ENCODE measurements around the gene WASHC3. TPM values are rescaled to one million over a fixed set of nuclear protein-coding genes. Genes with fewer than 3 reads are reported as not detected.

WASHC3 gene
- total RNA-seq, 5 donors from 2014 or later (not counting 1 experiment from before 2014, with no cell fraction given): 37.5 to 46.7 (median 42.1) TPM

- peaks cover 66% of the 10 kb centered on the region for H3K36me3 Mint-ChIP-seq
- DNase-seq (no peak), ATAC-seq (replicated peaks in 1 of 4) (no peak)
- no peaks in the 10 kb centered on the region for H3K9me3 Mint-ChIP-seq
- WGBS (ENCODE audit: insufficient coverage): 100% methylated on average over 1 of the region's 3 CpGs
- no peak overlapping the region for H3K27ac ChIP-seq (ENCODE audit: low read length)
- H3K36me3 ChIP-seq (ENCODE audit: control insufficient read depth in 2 of 2, extremely low read depth in 1 of 2, insufficient read depth in 1 of 2, low read length in 1 of 2): peaks cover 0 to 53% of the 10 kb centered on the region in 2 donors
- ChIA-PET CTCF (interaction anchor here in 1 of 2 donors (0.6 kb wide), 1 partner anchor 64 kb away, joined by 5 read pairs; no protein-coding TSS in a partner anchor), POLR2A (interaction anchor here in 1 of 2 donors (0.6 kb wide), 2 partner anchors 23 to 25 kb away, joined by 3 read pairs; no protein-coding TSS in a partner anchor)
- H3K4me3 Mint-ChIP-seq: no peak overlapping the region
- H3K27me3 Mint-ChIP-seq: no peaks in the 10 kb centered on the region
- H3K27ac Mint-ChIP-seq: no peak overlapping the region
- no peaks in the 10 kb centered on the region for H3K9me3 ChIP-seq
- H3K4me1 ChIP-seq (ENCODE audit: control insufficient read depth in 1 of 2, extremely low read depth in 1 of 2, insufficient read depth in 2 of 2, low read length in 2 of 2): no peaks in the 10 kb centered on the region
- H3K27me3 ChIP-seq (replicated peaks in 1 of 2; ENCODE audit: control insufficient read depth in 2 of 2, extremely low read depth in 1 of 2, insufficient read depth in 2 of 2, low read length in 1 of 2): no peaks in the 10 kb centered on the region
- no peak overlapping the region for H3K4me3 ChIP-seq (ENCODE audit: control insufficient read depth in 1 of 2, extremely low read depth in 1 of 2, low read length in 1 of 2)
- peaks cover 0 to 4% (median 2%) of the 10 kb centered on the region in 3 donors for H3K4me1 Mint-ChIP-seq
These were observed 27.6 kb downstream of the WASHC3 start for GRCh38 chr12:102033991-102034745.

- H3K4me3 Mint-ChIP-seq: no peak overlapping the region
- no peaks in the 10 kb centered on the region for H3K9me3 ChIP-seq
- H3K36me3 ChIP-seq (ENCODE audit: control insufficient read depth in 2 of 2, extremely low read depth in 1 of 2, insufficient read depth in 1 of 2, low read length in 1 of 2): peaks cover 0 to 39% of the 10 kb centered on the region in 2 donors
- no peak overlapping the region for H3K27ac ChIP-seq (ENCODE audit: low read length)
- no peaks in the 10 kb centered on the region for H3K4me1 ChIP-seq (ENCODE audit: control insufficient read depth in 1 of 2, extremely low read depth in 1 of 2, insufficient read depth in 2 of 2, low read length in 2 of 2)
- H3K27me3 ChIP-seq (replicated peaks in 1 of 2; ENCODE audit: control insufficient read depth in 2 of 2, extremely low read depth in 1 of 2, insufficient read depth in 2 of 2, low read length in 1 of 2): no peaks in the 10 kb centered on the region
- H3K4me1 Mint-ChIP-seq: peaks cover 0 to 4% (median 2%) of the 10 kb centered on the region in 3 donors
- no peak overlapping the region for H3K4me3 ChIP-seq (ENCODE audit: control insufficient read depth in 1 of 2, extremely low read depth in 1 of 2, low read length in 1 of 2)
- H3K27me3 Mint-ChIP-seq: no peaks in the 10 kb centered on the region
- DNase-seq (no peak), ATAC-seq (replicated peaks in 1 of 4) (no peak)
- no peak overlapping the region for H3K27ac Mint-ChIP-seq
- POLR2A ChIA-PET: interaction anchor here in 1 of 2 donors (0.6 kb wide), 1 partner anchor 25 kb away, joined by 3 read pairs; no protein-coding TSS in a partner anchor
- CTCF ChIA-PET: interaction anchor here in 1 of 2 donors (0.6 kb wide), 1 partner anchor 217 kb away, joined by 5 read pairs; no protein-coding TSS in a partner anchor
- peaks cover 59% of the 10 kb centered on the region for H3K36me3 Mint-ChIP-seq
- H3K9me3 Mint-ChIP-seq: no peaks in the 10 kb centered on the region
These were observed 29.9 kb downstream of the WASHC3 start for GRCh38 chr12:102031852-102032251.

- peaks cover 0 to 29% of the 10 kb centered on the region in 2 donors for H3K36me3 ChIP-seq (ENCODE audit: control insufficient read depth in 2 of 2, extremely low read depth in 1 of 2, insufficient read depth in 1 of 2, low read length in 1 of 2)
These were observed 32.6 kb downstream of the WASHC3 start for GRCh38 chr12:102029141-102029540.

GRCh38 chr12:102026728-102027127, 35.1 kb downstream of the WASHC3 start:
- H3K4me1 Mint-ChIP-seq: peaks cover 2 to 18% (median 3%) of the 10 kb centered on the region in 3 donors
- H3K4me3 Mint-ChIP-seq: no peak overlapping the region
- H3K27me3 Mint-ChIP-seq: no peaks in the 10 kb centered on the region
- no peak for DNase-seq
- peaks cover 36% of the 10 kb centered on the region for H3K36me3 Mint-ChIP-seq
- Histone ChIP-seq H3K4me3 (ENCODE audit: control insufficient read depth in 1 of 2, extremely low read depth in 1 of 2, low read length in 1 of 2) (no peak overlapping the region), H3K4me1 (ENCODE audit: control insufficient read depth in 1 of 2, extremely low read depth in 1 of 2, insufficient read depth in 2 of 2, low read length in 2 of 2) (no peaks in the 10 kb centered on the region), H3K27ac (ENCODE audit: low read length) (no peak overlapping the region), H3K9me3 (no peaks in the 10 kb centered on the region), H3K36me3 (ENCODE audit: control insufficient read depth in 2 of 2, extremely low read depth in 1 of 2, insufficient read depth in 1 of 2, low read length in 1 of 2) (peaks cover 0 to 34% of the 10 kb centered on the region in 2 donors), H3K27me3 (replicated peaks in 1 of 2; ENCODE audit: control insufficient read depth in 2 of 2, extremely low read depth in 1 of 2, insufficient read depth in 2 of 2, low read length in 1 of 2) (no peaks in the 10 kb centered on the region)
- no peak for ATAC-seq (replicated peaks in 1 of 4)
- H3K27ac Mint-ChIP-seq: no peak overlapping the region
- ChIA-PET POLR2A (no interaction called here), CTCF (no interaction called here)
- H3K9me3 Mint-ChIP-seq: no peaks in the 10 kb centered on the region
- no CpG with 5 or more reads among the region's 1 CpG for WGBS (ENCODE audit: insufficient coverage)

More at GRCh38 chr12:102029141-102029540, 32.6 kb downstream of the WASHC3 start:
- Histone ChIP-seq H3K27me3 (replicated peaks in 1 of 2; ENCODE audit: control insufficient read depth in 2 of 2, extremely low read depth in 1 of 2, insufficient read depth in 2 of 2, low read length in 1 of 2) (no peaks in the 10 kb centered on the region), H3K4me1 (ENCODE audit: control insufficient read depth in 1 of 2, extremely low read depth in 1 of 2, insufficient read depth in 2 of 2, low read length in 2 of 2) (no peaks in the 10 kb centered on the region), H3K9me3 (no peaks in the 10 kb centered on the region), H3K27ac (ENCODE audit: low read length) (no peak overlapping the region), H3K4me3 (ENCODE audit: control insufficient read depth in 1 of 2, extremely low read depth in 1 of 2, low read length in 1 of 2) (no peak overlapping the region)
- H3K4me3 Mint-ChIP-seq: no peak overlapping the region
- POLR2A ChIA-PET: no interaction called here
- peaks cover 47% of the 10 kb centered on the region for H3K36me3 Mint-ChIP-seq
- no peaks in the 10 kb centered on the region for H3K9me3 Mint-ChIP-seq
- no peaks in the 10 kb centered on the region for H3K27me3 Mint-ChIP-seq
- H3K27ac Mint-ChIP-seq: no peak overlapping the region
- peaks cover 4 to 15% (median 4%) of the 10 kb centered on the region in 3 donors for H3K4me1 Mint-ChIP-seq
- CTCF ChIA-PET: no interaction called here
- WGBS (ENCODE audit: insufficient coverage): 100% methylated on average over 2 of the region's 4 CpGs
- no peak for ATAC-seq (replicated peaks in 1 of 4)
- no peak for DNase-seq

- ATAC-seq (replicated peaks in 1 of 4) (no peak), DNase-seq (no peak)
- Mint-ChIP-seq H3K4me1 (peaks cover 2 to 18% (median 3%) of the 10 kb centered on the region in 3 donors), H3K36me3 (peaks cover 43% of the 10 kb centered on the region), H3K9me3 (no peaks in the 10 kb centered on the region), H3K27ac (no peak overlapping the region), H3K27me3 (no peaks in the 10 kb centered on the region), H3K4me3 (no peak overlapping the region)
- H3K9me3 ChIP-seq: no peaks in the 10 kb centered on the region
- WGBS (ENCODE audit: insufficient coverage): 100% methylated on average over 1 of the region's 2 CpGs
- peaks cover 0 to 33% of the 10 kb centered on the region in 2 donors for H3K36me3 ChIP-seq (ENCODE audit: control insufficient read depth in 2 of 2, extremely low read depth in 1 of 2, insufficient read depth in 1 of 2, low read length in 1 of 2)
- no peaks in the 10 kb centered on the region for H3K27me3 ChIP-seq (replicated peaks in 1 of 2; ENCODE audit: control insufficient read depth in 2 of 2, extremely low read depth in 1 of 2, insufficient read depth in 2 of 2, low read length in 1 of 2)
- H3K27ac ChIP-seq (ENCODE audit: low read length): no peak overlapping the region
- no peaks in the 10 kb centered on the region for H3K4me1 ChIP-seq (ENCODE audit: control insufficient read depth in 1 of 2, extremely low read depth in 1 of 2, insufficient read depth in 2 of 2, low read length in 2 of 2)
- POLR2A ChIA-PET: interaction anchor here in 1 of 2 donors (0.6 kb wide), 1 partner anchor 487 kb away, joined by 3 read pairs; no protein-coding TSS in a partner anchor
- H3K4me3 ChIP-seq (ENCODE audit: control insufficient read depth in 1 of 2, extremely low read depth in 1 of 2, low read length in 1 of 2): no peak overlapping the region
- CTCF ChIA-PET: interaction anchor here in 1 of 2 donors (0.6 kb wide), 1 partner anchor 849 kb away, joined by 3 read pairs; no protein-coding TSS in a partner anchor
These were observed 37.0 kb downstream of the WASHC3 start for GRCh38 chr12:102024765-102025164.

GRCh38 chr12:102023343-102023930, 38.4 kb downstream of the WASHC3 start:
- POLR2A ChIA-PET: no interaction called here
- Mint-ChIP-seq H3K27ac (no peak overlapping the region), H3K4me1 (peaks cover 2 to 18% (median 3%) of the 10 kb centered on the region in 3 donors), H3K9me3 (no peaks in the 10 kb centered on the region), H3K36me3 (peaks cover 44% of the 10 kb centered on the region), H3K27me3 (no peaks in the 10 kb centered on the region), H3K4me3 (no peak overlapping the region)
- ATAC-seq (replicated peaks in 1 of 4) (no peak), DNase-seq (no peak)
- Histone ChIP-seq H3K27me3 (replicated peaks in 1 of 2; ENCODE audit: control insufficient read depth in 2 of 2, extremely low read depth in 1 of 2, insufficient read depth in 2 of 2, low read length in 1 of 2) (no peaks in the 10 kb centered on the region), H3K36me3 (ENCODE audit: control insufficient read depth in 2 of 2, extremely low read depth in 1 of 2, insufficient read depth in 1 of 2, low read length in 1 of 2) (peaks cover 0 to 31% of the 10 kb centered on the region in 2 donors), H3K4me1 (ENCODE audit: control insufficient read depth in 1 of 2, extremely low read depth in 1 of 2, insufficient read depth in 2 of 2, low read length in 2 of 2) (no peaks in the 10 kb centered on the region), H3K9me3 (no peaks in the 10 kb centered on the region), H3K4me3 (ENCODE audit: control insufficient read depth in 1 of 2, extremely low read depth in 1 of 2, low read length in 1 of 2) (no peak overlapping the region), H3K27ac (ENCODE audit: low read length) (no peak overlapping the region)
- no CpG with 5 or more reads among the region's 3 CpGs for WGBS (ENCODE audit: insufficient coverage)
- CTCF ChIA-PET: interaction anchor here (0.6 to 0.8 kb wide), 2 partner anchors 11 to 149 kb away, joined by 3 to 6 read pairs; no protein-coding TSS in a partner anchor

Data from T-cell (primary cell).